HEK293 (cell line): ENCODE results near the gene ZNF71.

ENCODE experiments used
- CTCF ChIA-PET: fragments of 350-600 bp; formaldehyde crosslinking; extraction: SDS; loops from one replicate; lab custom pipeline; 2021; ENCODE audit warnings: antibody characterized with exemption; lab: Yijun Ruan, JAX
- POLR2A ChIA-PET: fragments of 300-600 bp; formaldehyde crosslinking; extraction: SDS; loops from one replicate; lab custom pipeline; 2020; ENCODE audit warnings: antibody characterized with exemption, inconsistent platforms; lab: Yijun Ruan, JAX
- H3K27ac ChIP-seq: fragments of 200-500 bp; sonication (Bioruptor generic); 2 replicates; pipeline ENCODE4 v1.5.1; 2014; ENCODE audit warnings: low read depth, low read length, control low read depth, inconsistent platforms; ENCODE audit errors: extremely low read depth
- H3K36me3 ChIP-seq, 2 experiments: fragments of 200-500 bp in 1 of 2; sonication (Bioruptor generic) in 1 of 2; 1 replicate in 1 of 2; 2 replicates in 1 of 2; pipeline ENCODE4 v1.5.1; 2014 to 2017; ENCODE audit warnings: inconsistent platforms in 2 of 2, low read length in 2 of 2; ENCODE audit not compliant: control insufficient read depth in 2 of 2, insufficient read depth in 1 of 2
- H3K4me1 ChIP-seq: fragments of 200-500 bp; sonication (Bioruptor generic); 2 replicates; pipeline ENCODE4 v1.5.1; 2014; ENCODE audit warnings: mild to moderate bottlenecking, low read length, inconsistent platforms; ENCODE audit not compliant: control insufficient read depth, insufficient read depth
- H3K4me3 ChIP-seq: 2 replicates; pipeline ENCODE4 v1.5.1; 2011; ENCODE audit warnings: low read depth, mild to moderate bottlenecking, control low read depth, low read length, moderate library complexity
- H3K9me3 ChIP-seq: fragments of 200-500 bp; sonication (Bioruptor generic); 2 replicates; pipeline ENCODE4 v1.5.1; 2014; ENCODE audit warnings: low read depth, low read length, inconsistent platforms; ENCODE audit not compliant: control insufficient read depth, insufficient read depth
- HOXC10 ChIP-seq: sonication (generic); formaldehyde crosslinking; IDR thresholded peaks from 2 replicates; pipeline ENCODE4 v1.8.1; 2023; ENCODE audit warnings: mild to moderate bottlenecking, missing genetic modification reagents
- SALL2 ChIP-seq: fragments of 450-650 bp; formaldehyde crosslinking; IDR thresholded peaks from 2 replicates; pipeline ENCODE4 v1.5.0; 2017; ENCODE audit warnings: missing biosample characterization, mild to moderate bottlenecking, missing genetic modification characterization, borderline replicate concordance
- ZNF324 ChIP-seq: fragments of 450-650 bp; formaldehyde crosslinking; IDR thresholded peaks from 2 replicates; pipeline ENCODE4 v1.5.1; 2016; ENCODE audit warnings: missing biosample characterization, missing genetic modification characterization
- ZNF37A ChIP-seq: fragments of 450-650 bp; IDR thresholded peaks from 2 replicates; pipeline ENCODE4 v1.5.1; 2018; ENCODE audit warnings: missing biosample characterization, missing genetic modification characterization
- ZNF561 ChIP-seq: fragments of 450-650 bp; IDR thresholded peaks from 2 replicates; pipeline ENCODE4 v1.5.1; 2018; ENCODE audit warnings: missing biosample characterization, missing genetic modification characterization, borderline replicate concordance
- ZNF621 ChIP-seq: fragments of 450-650 bp; formaldehyde crosslinking; IDR thresholded peaks from 2 replicates; pipeline ENCODE4 v1.5.1; 2017; ENCODE audit warnings: missing biosample characterization, missing genetic modification characterization
- ZNF623 ChIP-seq: fragments of 450-650 bp; formaldehyde crosslinking; IDR thresholded peaks from 2 replicates; pipeline ENCODE4 v1.5.1; 2016; ENCODE audit warnings: missing biosample characterization, missing genetic modification characterization
- ZNF654 ChIP-seq: fragments of 450-650 bp; formaldehyde crosslinking; IDR thresholded peaks from 2 replicates; pipeline ENCODE4 v1.5.1; 2016; ENCODE audit warnings: low read depth, missing biosample characterization, missing genetic modification characterization
- ZNF658 ChIP-seq: fragments of 450-650 bp; formaldehyde crosslinking; IDR thresholded peaks from 2 replicates; pipeline ENCODE4; 2016; ENCODE audit warnings: missing biosample characterization, missing genetic modification characterization
- ZNF660 ChIP-seq: fragments of 450-650 bp; IDR thresholded peaks from 2 replicates; pipeline ENCODE4 v1.5.1; 2018; ENCODE audit warnings: missing biosample characterization, mild to moderate bottlenecking, missing genetic modification characterization
- TF ChIP-seq, protein P1 (sequence below): fragments of 450-650 bp; formaldehyde crosslinking; IDR thresholded peaks from 2 replicates; pipeline ENCODE4 v1.5.1; 2016; ENCODE audit warnings: missing biosample characterization, missing genetic modification characterization
- TF ChIP-seq, protein P2 (sequence below): fragments of 450-650 bp; formaldehyde crosslinking; IDR thresholded peaks from 2 replicates; pipeline ENCODE4 v1.5.1; 2017; ENCODE audit warnings: missing biosample characterization, missing genetic modification characterization
- TF ChIP-seq, protein P3 (sequence below): fragments of 450-650 bp; formaldehyde crosslinking; IDR thresholded peaks from 2 replicates; pipeline ENCODE4 v1.5.1; 2016; ENCODE audit warnings: missing biosample characterization, missing genetic modification characterization
- TF ChIP-seq, protein P4 (sequence below): fragments of 450-650 bp; formaldehyde crosslinking; IDR thresholded peaks from 2 replicates; pipeline ENCODE4 v1.5.1; 2017; ENCODE audit warnings: missing biosample characterization, mild to moderate bottlenecking, missing genetic modification characterization, moderate library complexity
- TF ChIP-seq, protein P5 (sequence below): IDR thresholded peaks from 2 replicates; pipeline ENCODE4 v1.6.1; 2011; ENCODE audit warnings: mild to moderate bottlenecking, low read depth, low read length, borderline replicate concordance
- TF ChIP-seq, protein P6 (sequence below): fragments of 450-650 bp; formaldehyde crosslinking; IDR thresholded peaks from 2 replicates; pipeline ENCODE4 v1.5.1; 2017; ENCODE audit warnings: missing biosample characterization, missing genetic modification characterization
- TF ChIP-seq, protein P7 (sequence below): fragments of 450-650 bp; formaldehyde crosslinking; IDR thresholded peaks from 2 replicates; pipeline ENCODE4 v1.5.1; 2016; ENCODE audit warnings: missing biosample characterization, missing genetic modification characterization

Gene ZNF71

DNA sequence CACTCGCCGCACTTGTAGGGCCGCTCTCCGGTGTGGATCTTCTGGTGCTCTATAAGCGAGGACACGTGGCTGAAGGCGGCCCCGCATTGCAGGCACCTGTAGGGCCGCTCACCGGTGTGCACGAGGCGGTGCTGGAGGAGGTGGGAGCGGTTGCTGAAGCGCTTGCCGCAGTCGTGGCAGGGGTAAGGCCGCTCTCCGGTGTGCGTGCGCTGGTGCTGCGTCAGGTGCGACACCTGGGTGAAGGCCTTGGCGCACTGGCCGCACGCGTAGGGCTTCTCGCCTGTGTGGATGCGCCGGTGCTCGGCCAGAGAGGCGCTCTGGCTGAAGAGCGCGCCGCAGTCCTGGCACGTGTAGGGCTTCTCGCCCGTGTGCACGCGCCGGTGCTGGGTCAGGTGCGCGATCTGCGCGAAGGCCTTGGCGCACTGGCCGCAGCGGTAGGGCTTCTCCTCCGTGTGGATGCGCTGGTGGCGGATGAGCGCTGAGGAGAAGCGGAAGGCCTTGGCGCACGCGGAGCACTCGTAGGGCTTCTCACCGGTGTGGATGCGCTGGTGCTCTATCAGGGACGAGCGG lies 68.9 kb downstream of the ZNF71 start (continued):
- no peak for TF ChIP-seq ZNF37A (tag by site-specific recombination)
- TF ChIP-seq, protein P1, sequence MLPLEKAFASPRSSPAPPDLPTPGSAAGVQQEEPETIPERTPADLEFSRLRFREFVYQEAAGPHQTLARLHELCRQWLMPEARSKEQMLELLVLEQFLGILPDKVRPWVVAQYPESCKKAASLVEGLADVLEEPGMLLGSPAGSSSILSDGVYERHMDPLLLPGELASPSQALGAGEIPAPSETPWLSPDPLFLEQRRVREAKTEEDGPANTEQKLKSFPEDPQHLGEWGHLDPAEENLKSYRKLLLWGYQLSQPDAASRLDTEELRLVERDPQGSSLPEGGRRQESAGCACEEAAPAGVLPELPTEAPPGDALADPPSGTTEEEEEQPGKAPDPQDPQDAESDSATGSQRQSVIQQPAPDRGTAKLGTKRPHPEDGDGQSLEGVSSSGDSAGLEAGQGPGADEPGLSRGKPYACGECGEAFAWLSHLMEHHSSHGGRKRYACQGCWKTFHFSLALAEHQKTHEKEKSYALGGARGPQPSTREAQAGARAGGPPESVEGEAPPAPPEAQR (tag by site-specific recombination) = no peak

DNA sequence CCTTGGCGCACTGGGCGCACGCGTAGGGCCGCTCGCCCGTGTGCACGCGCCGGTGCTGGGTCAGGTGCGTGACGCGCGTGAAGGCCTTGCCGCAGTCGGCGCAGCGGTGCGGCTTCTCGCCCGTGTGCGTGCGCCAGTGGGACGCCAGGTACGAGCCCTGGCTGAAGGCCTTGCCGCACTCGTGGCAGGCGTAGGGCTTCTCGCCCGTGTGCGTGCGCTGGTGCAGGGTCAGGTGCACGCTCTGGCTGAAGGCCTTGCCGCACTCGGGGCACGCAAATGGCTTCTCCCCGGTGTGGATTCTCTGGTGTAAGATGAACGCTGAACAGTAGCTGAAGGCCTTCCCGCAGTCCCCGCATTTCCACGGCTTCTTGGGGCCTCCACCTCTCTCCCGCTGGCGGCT lies 69.4 kb downstream of the ZNF71 start:
- H3K4me3 ChIP-seq = no peak overlapping the region
- H3K27ac ChIP-seq = no peak overlapping the region
- H3K9me3 ChIP-seq = peaks cover 2% of the 10 kb centered on the region; the same call in 1 of the 2 replicates
- TF ChIP-seq ZNF621 (tag by site-specific recombination) = no peak
- no peak for TF ChIP-seq ZNF658
- no peak for TF ChIP-seq ZNF660
- no peak for TF ChIP-seq SALL2
- TF ChIP-seq, protein P2, sequence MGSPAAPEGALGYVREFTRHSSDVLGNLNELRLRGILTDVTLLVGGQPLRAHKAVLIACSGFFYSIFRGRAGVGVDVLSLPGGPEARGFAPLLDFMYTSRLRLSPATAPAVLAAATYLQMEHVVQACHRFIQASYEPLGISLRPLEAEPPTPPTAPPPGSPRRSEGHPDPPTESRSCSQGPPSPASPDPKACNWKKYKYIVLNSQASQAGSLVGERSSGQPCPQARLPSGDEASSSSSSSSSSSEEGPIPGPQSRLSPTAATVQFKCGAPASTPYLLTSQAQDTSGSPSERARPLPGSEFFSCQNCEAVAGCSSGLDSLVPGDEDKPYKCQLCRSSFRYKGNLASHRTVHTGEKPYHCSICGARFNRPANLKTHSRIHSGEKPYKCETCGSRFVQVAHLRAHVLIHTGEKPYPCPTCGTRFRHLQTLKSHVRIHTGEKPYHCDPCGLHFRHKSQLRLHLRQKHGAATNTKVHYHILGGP (tag by site-specific recombination) = no peak
- TF ChIP-seq, protein P3, sequence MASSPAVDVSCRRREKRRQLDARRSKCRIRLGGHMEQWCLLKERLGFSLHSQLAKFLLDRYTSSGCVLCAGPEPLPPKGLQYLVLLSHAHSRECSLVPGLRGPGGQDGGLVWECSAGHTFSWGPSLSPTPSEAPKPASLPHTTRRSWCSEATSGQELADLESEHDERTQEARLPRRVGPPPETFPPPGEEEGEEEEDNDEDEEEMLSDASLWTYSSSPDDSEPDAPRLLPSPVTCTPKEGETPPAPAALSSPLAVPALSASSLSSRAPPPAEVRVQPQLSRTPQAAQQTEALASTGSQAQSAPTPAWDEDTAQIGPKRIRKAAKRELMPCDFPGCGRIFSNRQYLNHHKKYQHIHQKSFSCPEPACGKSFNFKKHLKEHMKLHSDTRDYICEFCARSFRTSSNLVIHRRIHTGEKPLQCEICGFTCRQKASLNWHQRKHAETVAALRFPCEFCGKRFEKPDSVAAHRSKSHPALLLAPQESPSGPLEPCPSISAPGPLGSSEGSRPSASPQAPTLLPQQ = no peak
- TF ChIP-seq ZNF623 (tag by site-specific recombination) = no peak
- TF ChIP-seq HOXC10 (CRISPR knock-in tag) = no peak
- TF ChIP-seq, protein P4, sequence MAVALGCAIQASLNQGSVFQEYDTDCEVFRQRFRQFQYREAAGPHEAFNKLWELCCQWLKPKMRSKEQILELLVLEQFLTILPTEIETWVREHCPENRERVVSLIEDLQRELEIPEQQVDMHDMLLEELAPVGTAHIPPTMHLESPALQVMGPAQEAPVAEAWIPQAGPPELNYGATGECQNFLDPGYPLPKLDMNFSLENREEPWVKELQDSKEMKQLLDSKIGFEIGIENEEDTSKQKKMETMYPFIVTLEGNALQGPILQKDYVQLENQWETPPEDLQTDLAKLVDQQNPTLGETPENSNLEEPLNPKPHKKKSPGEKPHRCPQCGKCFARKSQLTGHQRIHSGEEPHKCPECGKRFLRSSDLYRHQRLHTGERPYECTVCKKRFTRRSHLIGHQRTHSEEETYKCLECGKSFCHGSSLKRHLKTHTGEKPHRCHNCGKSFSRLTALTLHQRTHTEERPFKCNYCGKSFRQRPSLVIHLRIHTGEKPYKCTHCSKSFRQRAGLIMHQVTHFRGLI (tag by site-specific recombination) = no peak
- TF ChIP-seq ZNF561 (tag by site-specific recombination) = no peak
- ChIA-PET CTCF (no interaction called here), POLR2A (no interaction called here)
- no peaks in the 10 kb centered on the region for H3K4me1 ChIP-seq
- H3K36me3 ChIP-seq = no peaks in the 10 kb centered on the region

DNA sequence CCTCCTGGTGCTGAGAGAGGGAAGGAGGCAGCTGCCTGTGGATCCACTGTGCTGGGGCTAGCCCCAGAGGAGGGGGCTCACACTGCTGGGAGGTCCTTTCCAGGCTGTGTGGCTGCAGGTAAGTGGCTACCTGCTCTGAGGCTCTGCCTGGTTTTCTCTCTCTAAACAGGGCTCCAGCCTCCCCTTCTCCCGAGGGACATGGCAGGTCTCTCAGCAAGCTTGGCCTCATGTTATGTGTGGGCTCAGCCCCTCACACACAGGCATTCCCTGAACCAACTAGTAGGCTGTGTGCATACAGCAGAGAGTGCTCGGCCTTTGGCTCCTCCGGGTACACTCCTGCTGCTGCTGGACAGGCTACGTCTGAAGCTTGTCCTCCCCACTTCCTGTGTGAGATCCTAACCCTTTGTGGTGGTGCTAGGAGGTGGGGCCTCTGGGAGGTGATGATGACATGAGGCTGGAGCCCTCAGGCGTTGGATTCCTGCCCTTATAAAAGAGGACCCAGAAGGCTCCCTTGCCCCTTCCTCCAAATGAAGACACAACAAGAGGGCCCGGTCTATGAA lies 72.3 kb downstream of the ZNF71 start:
- H3K4me3 ChIP-seq = no peak overlapping the region
- CTCF ChIA-PET = interaction anchor here (0.8 kb wide), 1 partner anchor 52 kb away, joined by 3 read pairs; no protein-coding TSS in a partner anchor
- no peaks in the 10 kb centered on the region for H3K36me3 ChIP-seq
- no peak overlapping the region for H3K27ac ChIP-seq
- TF ChIP-seq ZNF324 (tag by site-specific recombination) = no peak
- POLR2A ChIA-PET = no interaction called here
- H3K4me1 ChIP-seq = no peaks in the 10 kb centered on the region
- peaks cover 2% of the 10 kb centered on the region; the same call in 1 of the 2 replicates for H3K9me3 ChIP-seq

DNA sequence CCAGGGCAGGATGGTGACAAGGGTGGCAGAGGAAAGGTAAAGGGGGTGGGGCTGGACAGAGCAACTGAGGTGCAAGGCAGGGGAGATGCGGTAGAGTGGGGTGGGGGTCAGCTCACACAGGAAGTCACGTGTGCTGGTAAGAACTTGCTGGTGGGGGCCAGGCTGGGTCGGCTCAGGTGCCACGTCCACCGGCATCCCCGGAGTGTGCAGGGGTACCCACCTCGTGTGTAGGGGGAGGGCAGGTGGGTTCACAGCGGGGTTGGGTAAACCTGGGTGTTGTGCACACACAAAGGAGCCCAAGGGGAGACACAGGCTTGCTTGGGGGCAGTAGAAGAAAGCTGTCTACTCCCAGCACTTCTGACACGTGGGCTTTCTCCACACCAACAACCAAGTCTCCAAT lies 73.6 kb downstream of the ZNF71 start:
- Histone ChIP-seq H3K9me3 (peaks cover 2% of the 10 kb centered on the region; the same call in 1 of the 2 replicates), H3K27ac (no peak overlapping the region), H3K36me3 (no peaks in the 10 kb centered on the region), H3K4me1 (no peaks in the 10 kb centered on the region), H3K4me3 (no peak overlapping the region)
- ChIA-PET POLR2A (no interaction called here), CTCF (interaction anchor here (0.6 kb wide), 1 partner anchor 436 kb away, joined by 3 read pairs; no protein-coding TSS in a partner anchor)
- TF ChIP-seq, protein P5, sequence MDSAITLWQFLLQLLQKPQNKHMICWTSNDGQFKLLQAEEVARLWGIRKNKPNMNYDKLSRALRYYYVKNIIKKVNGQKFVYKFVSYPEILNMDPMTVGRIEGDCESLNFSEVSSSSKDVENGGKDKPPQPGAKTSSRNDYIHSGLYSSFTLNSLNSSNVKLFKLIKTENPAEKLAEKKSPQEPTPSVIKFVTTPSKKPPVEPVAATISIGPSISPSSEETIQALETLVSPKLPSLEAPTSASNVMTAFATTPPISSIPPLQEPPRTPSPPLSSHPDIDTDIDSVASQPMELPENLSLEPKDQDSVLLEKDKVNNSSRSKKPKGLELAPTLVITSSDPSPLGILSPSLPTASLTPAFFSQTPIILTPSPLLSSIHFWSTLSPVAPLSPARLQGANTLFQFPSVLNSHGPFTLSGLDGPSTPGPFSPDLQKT = no peak
- TF ChIP-seq ZNF654 (tag by site-specific recombination) = no peak
- TF ChIP-seq, protein P6, sequence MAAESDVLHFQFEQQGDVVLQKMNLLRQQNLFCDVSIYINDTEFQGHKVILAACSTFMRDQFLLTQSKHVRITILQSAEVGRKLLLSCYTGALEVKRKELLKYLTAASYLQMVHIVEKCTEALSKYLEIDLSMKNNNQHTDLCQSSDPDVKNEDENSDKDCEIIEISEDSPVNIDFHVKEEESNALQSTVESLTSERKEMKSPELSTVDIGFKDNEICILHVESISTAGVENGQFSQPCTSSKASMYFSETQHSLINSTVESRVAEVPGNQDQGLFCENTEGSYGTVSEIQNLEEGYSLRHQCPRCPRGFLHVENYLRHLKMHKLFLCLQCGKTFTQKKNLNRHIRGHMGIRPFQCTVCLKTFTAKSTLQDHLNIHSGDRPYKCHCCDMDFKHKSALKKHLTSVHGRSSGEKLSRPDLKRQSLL = no peak
- TF ChIP-seq, protein P7, sequence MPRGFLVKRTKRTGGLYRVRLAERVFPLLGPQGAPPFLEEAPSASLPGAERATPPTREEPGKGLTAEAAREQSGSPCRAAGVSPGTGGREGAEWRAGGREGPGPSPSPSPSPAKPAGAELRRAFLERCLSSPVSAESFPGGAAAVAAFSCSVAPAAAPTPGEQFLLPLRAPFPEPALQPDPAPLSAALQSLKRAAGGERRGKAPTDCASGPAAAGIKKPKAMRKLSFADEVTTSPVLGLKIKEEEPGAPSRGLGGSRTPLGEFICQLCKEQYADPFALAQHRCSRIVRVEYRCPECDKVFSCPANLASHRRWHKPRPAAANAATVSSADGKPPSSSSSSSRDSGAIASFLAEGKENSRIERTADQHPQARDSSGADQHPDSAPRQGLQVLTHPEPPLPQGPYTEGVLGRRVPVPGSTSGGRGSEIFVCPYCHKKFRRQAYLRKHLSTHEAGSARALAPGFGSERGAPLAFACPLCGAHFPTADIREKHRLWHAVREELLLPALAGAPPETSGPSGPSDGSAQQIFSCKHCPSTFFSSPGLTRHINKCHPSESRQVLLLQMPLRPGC = no peak
